Vagina (tissue), 2 donors: ENCODE measurements around the gene PRR14. TPM values are rescaled to one million over a fixed set of nuclear protein-coding genes. Genes with fewer than 3 reads are reported as not detected.

Experiments
- DNase-seq, 2 donors: peaks; one replicate each; pipeline ENCODE4 v3.0.0-alpha.2; 2017; ENCODE audit errors: extremely low spot score in 2 of 2
- H3K27ac ChIP-seq: fragments of 200-600 bp; sonication (generic); one replicate; pipeline ENCODE4 v1.5.1; 2019
- H3K27me3 ChIP-seq: fragments of 200-600 bp; sonication (generic); one replicate; pipeline ENCODE4 v1.5.1; 2019
- H3K36me3 ChIP-seq, 2 donors: fragments of 200-600 bp; sonication (generic); one replicate each; pipeline ENCODE4 v1.5.1; 2017 to 2019
- H3K4me1 ChIP-seq: fragments of 200-600 bp; sonication (generic); one replicate; pipeline ENCODE4 v1.5.1; 2019
- H3K4me3 ChIP-seq, 2 donors: fragments of 200-600 bp; sonication (generic); 1 replicate in 1 of 2; 2 replicates in 1 of 2; pipeline ENCODE4 v1.5.1; 2016 to 2019
- H3K9me3 ChIP-seq: fragments of 200-600 bp; sonication (generic); one replicate; pipeline ENCODE4 v1.5.1; 2019
- POLR2A ChIP-seq, 2 donors: fragments of 450-650 bp; IDR thresholded peaks; one replicate each; pipeline ENCODE4 v1.6.1; 2017; ENCODE audit warnings: antibody characterized with exemption in 2 of 2, mild to moderate bottlenecking in 2 of 2, moderate library complexity in 2 of 2
- POLR2AphosphoS5 ChIP-seq, 2 donors: sonication (generic); formaldehyde crosslinking; IDR thresholded peaks; one replicate each; pipeline ENCODE4 v1.9.0; 2017; ENCODE audit warnings: antibody characterized with exemption in 2 of 2, mild to moderate bottlenecking in 2 of 2, low read depth in 1 of 2; ENCODE audit not compliant: insufficient read depth in 1 of 2
- intact Hi-C: fragments of 100-400 bp; cut with DNase I; formaldehyde crosslinking; loops from one replicate; pipeline ENCODE4 v1.15.1; 2023
- total RNA-seq: library from RNA; depleted of rRNA; stranded (reverse); fragments of >200 nt; gene quantifications from one replicate; pipeline ENCODE4 v1.2.3, GENCODE V29; 2016
- TF ChIP-seq, protein P1 (sequence below), 3 experiments: fragments of 450-650 bp in 2 of 3; fragments of 200-600 bp in 1 of 3; sonication (generic) in 1 of 3; IDR thresholded peaks; one replicate each; pipeline ENCODE4 v1.5.1; 2017 to 2019; ENCODE audit warnings: antibody characterized with exemption in 3 of 3, mild to moderate bottlenecking in 2 of 3, moderate library complexity in 2 of 3

The PRR14 gene
- total RNA-seq, 1 donor from 2014 or later = 60.4 TPM

DNA sequence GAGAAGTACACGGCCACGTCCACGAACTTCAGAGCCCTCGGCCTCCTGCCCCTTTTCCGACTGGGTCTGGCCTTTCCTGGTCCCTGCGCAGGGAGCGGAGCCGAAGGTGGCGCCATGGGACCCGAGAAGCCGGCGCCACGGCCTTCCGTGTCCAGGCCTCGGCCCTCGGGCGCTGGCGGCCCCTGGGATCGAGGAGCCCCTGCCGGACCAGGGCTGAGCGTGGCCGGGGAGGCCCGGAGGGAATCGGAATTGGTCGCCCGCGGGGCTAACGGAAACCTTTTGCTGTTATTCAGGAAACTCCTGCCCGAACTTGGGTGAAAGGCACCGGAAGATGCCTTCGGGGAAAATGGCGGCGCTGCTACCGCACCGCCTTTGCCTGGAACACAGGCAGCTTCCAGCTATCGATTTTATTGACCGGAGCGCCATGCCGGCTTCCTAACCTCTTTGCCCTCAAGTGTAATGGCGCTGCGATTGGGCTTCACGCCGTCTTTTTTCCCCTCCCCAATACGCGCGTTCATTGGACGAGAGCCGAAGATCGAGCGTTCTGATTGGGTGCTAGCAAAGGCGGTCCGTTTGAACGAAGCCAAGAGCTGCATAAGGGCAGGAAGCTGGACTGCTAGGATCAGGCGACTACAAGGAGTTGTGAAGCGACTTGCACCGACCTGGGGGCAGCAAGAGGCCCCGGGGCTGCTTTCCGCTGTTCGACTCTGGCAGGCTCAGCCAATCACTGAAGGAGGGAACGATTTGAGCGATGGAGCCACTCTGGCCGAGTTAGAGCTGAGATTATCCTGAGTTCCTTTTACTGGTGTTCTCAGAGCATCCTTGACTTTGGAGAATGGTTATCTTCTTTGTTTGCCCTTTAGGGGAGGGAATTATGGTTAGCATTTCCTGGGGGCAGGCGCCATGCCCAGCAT, 40.6 kb upstream of the PRR14 start, which contains the start of gene ZNF689:
Gene ZNF689 (minus strand): TSS at position 464 of the 914 bp plus-strand sequence. CDS start 348 bp downstream, at position 116.
- TF ChIP-seq, protein P1, sequence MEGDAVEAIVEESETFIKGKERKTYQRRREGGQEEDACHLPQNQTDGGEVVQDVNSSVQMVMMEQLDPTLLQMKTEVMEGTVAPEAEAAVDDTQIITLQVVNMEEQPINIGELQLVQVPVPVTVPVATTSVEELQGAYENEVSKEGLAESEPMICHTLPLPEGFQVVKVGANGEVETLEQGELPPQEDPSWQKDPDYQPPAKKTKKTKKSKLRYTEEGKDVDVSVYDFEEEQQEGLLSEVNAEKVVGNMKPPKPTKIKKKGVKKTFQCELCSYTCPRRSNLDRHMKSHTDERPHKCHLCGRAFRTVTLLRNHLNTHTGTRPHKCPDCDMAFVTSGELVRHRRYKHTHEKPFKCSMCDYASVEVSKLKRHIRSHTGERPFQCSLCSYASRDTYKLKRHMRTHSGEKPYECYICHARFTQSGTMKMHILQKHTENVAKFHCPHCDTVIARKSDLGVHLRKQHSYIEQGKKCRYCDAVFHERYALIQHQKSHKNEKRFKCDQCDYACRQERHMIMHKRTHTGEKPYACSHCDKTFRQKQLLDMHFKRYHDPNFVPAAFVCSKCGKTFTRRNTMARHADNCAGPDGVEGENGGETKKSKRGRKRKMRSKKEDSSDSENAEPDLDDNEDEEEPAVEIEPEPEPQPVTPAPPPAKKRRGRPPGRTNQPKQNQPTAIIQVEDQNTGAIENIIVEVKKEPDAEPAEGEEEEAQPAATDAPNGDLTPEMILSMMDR (IDR thresholded peaks at IDR 0.05) = no peak
- TF ChIP-seq POLR2A (IDR thresholded peaks at IDR 0.05) (peak in 1 of 2 donors; percentile 39), POLR2AphosphoS5 (IDR thresholded peaks at IDR 0.05; ENCODE audit: insufficient read depth in 1 of 2, low read depth in 1 of 2) (peak; percentile 84 to 86)

DNA sequence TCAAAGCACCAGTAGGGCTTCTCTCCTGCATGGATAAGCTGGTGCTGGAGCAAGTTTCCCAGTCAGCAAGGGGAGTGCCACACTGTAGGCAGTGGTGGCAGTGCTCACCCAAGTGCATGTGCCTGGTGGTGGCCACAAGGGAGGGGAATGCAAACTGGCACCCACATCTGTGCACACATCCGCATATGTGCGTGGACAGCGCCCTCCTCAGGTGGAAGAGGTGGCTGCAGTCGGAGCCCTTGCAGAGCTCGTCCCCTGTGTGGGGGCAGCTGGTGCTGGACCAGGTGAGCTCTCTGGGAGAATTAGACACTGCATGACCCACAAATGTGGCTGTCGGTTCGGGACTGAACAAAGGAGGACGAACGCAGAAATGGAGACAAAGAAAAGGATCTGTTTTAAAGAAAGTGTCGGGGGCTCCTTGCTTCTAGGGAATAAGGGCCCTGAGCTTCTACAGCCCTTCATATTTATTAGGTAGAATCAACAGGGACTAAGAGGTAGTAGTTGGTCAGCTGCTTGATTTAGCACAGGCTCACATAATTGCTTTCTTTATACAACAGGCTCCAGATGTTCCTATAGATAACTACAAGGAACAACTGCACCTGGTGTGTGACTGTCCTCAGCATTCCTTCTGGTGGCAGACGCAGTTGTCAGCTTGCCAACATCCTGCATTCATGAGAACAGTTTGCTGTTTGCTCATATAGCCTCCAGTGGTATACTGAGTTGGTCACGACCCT, 35.2 kb upstream of the PRR14 start:
- Histone ChIP-seq H3K27ac (no peak overlapping the region), H3K27me3 (no peaks in the 10 kb centered on the region), H3K36me3 (no peaks in the 10 kb centered on the region), H3K4me1 (peaks cover 5% of the 10 kb centered on the region), H3K4me3 (no peak overlapping the region), H3K9me3 (no peaks in the 10 kb centered on the region)
- intact Hi-C loops = no loop called here
- TF ChIP-seq, protein P1 (IDR thresholded peaks at IDR 0.05) = peak in 1 of 3 experiments; percentile 7
- TF ChIP-seq POLR2A (IDR thresholded peaks at IDR 0.05) = no peak
- no peak for DNase-seq

More for the DNA sequence above, 40.6 kb upstream of the PRR14 start, which contains the start of gene ZNF689:
- Histone ChIP-seq H3K4me1 (peaks cover 24% of the 10 kb centered on the region), H3K27me3 (no peaks in the 10 kb centered on the region), H3K4me3 (peak within 1 kb of the TSS; percentile 83 to 87), H3K9me3 (no peaks in the 10 kb centered on the region), H3K27ac (peak within 1 kb of the TSS; percentile 83), H3K36me3 (peaks cover 0 to 26% of the 10 kb centered on the region in 2 donors)
- intact Hi-C loops = no loop called here
- DNase-seq = peak; percentile 97 to 98

DNA sequence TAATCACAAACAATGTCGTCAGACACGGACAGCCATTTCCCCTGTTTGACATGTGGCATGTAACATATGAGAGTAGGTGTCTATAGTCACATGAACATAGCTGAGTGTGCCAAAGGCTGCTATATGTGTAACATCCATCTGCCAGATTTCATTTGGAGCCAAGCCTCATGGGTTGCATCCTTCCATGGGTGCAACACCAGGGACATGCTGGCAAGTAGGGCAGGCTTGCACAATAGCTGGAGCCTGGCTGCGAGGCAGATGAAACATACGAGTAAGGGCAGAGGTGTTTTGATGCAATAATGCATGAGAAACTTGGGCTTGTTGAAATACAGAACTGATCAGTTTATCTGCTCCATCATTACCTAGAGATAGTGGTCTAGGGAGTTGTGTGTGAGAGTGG, 31.6 kb upstream of the PRR14 start:
- H3K36me3 ChIP-seq = no peaks in the 10 kb centered on the region
- no peaks in the 10 kb centered on the region for H3K4me1 ChIP-seq
- intact Hi-C loops = no loop called here
- TF ChIP-seq POLR2A (IDR thresholded peaks at IDR 0.05) (no peak), POLR2AphosphoS5 (IDR thresholded peaks at IDR 0.05; ENCODE audit: insufficient read depth in 1 of 2, low read depth in 1 of 2) (no peak)
- TF ChIP-seq, protein P1 (IDR thresholded peaks at IDR 0.05) = no peak
- H3K27me3 ChIP-seq = no peaks in the 10 kb centered on the region
- no peak for DNase-seq
- no peak overlapping the region for H3K27ac ChIP-seq
- no peak overlapping the region for H3K4me3 ChIP-seq
- H3K9me3 ChIP-seq = no peaks in the 10 kb centered on the region

DNA sequence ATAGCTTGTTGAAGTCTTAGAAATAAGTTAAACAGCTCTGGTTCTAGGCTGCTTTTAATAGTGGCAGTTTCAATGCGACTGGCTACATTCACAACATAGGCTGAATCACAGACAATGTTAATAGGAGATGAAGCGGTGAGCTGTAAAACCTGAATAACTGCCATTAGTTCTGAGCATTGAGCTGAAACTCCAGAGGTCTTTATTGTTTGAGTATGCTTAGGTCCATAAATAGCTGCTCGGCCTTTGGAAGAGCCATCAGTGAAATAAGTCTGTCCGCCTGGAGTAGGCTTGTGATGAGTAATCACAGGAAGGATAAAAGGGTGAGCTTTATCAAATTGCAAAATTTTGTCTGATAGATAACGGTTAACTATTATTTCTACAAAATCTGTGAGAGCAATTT, 31.1 kb upstream of the PRR14 start:
- intact Hi-C loops = no loop called here
- Histone ChIP-seq H3K9me3 (no peaks in the 10 kb centered on the region), H3K4me1 (no peaks in the 10 kb centered on the region), H3K36me3 (no peaks in the 10 kb centered on the region), H3K27ac (no peak overlapping the region), H3K27me3 (no peaks in the 10 kb centered on the region), H3K4me3 (no peak overlapping the region)
- TF ChIP-seq POLR2AphosphoS5 (IDR thresholded peaks at IDR 0.05; ENCODE audit: insufficient read depth in 1 of 2, low read depth in 1 of 2) = no peak
- no peak for TF ChIP-seq POLR2A (IDR thresholded peaks at IDR 0.05)
- TF ChIP-seq, protein P1 (IDR thresholded peaks at IDR 0.05) = no peak
- DNase-seq = no peak
